ENCODE data around the gene NKD1. TPM values are rescaled to one million over a fixed set of nuclear protein-coding genes. Genes with fewer than 3 reads are reported as not detected.

Gene NKD1
- total and polyA plus RNA-seq, 2 experiments from 2014 or later = 0.86 to 1.4 TPM

DNA sequence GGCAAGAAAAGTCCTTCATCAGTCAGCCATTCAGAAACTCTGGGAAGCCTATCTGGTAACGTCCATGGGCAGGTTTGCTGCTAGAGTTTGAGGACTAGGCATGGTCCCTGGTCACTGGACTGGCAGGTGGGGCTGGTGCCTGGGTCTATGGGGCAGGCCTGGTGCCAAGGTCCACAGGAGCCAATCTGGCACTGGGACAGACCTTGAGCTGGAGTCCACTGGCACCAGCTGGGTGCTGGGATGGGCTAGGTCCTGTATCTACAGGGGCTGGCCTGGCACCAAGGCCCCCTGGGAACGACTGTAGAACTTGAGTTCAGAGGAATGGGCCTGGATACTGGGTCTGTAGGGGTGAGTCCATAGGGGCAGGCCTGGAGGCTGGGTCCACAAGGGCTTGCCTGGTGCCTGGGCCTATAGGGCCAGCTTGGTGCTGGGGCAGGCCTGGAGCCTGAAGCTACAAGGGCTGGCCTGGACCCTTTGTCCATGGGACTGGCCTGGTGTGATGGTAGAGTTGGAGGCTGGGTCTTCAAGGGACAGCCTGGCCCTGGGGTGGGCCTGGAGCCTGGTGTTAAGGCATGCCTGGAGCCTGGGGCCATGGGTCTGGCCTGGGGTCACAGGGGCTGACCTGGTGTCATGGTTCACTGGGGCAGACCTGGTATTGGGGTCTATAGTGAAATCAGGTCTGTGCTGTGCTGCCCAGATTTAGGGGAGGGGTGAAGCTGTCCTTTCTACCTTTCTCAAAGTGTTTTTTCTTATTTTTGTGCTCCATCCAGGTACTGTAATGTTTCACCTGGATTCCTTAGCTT is 30.5 kb upstream of the NKD1 start:
- DNase-seq (ENCODE audit: low read depth in 1 of 2, low spot score in 1 of 2) = no peak
- H3K36me3 ChIP-seq = no peaks in the 10 kb centered on the region
- no peak overlapping the region for H3K4me3 ChIP-seq
- peaks cover 6% of the 10 kb centered on the region for H3K27me3 ChIP-seq
- no peak overlapping the region for H3K27ac ChIP-seq
- no peaks in the 10 kb centered on the region for H3K9me3 ChIP-seq (ENCODE audit: low read depth)
- no peaks in the 10 kb centered on the region for H3K4me1 ChIP-seq (ENCODE audit: low read depth)
- no peak for TF ChIP-seq CTCF (IDR thresholded peaks at IDR 0.05; ENCODE audit: low read depth, low read length)

DNA sequence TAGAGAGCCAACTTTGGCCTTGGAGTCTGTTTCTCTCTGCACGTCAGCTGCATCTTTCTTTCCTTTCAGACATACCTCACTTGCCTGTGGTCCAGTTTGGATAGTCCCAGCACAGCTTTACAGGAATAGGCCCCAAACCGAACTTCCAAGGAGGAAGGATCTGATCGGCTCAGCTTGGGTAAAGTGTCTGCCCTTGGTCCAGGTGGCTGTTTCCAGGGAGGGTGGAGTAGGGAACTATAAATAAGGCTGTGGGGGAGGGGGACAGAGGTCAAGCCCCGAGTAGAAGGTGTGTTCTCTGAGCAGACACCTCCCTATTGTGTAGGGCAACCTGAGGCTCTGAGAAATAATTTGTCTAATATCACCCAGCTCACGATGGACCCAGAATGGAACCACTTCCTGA is 29.2 kb upstream of the NKD1 start:
- no peaks in the 10 kb centered on the region for H3K9me3 ChIP-seq (ENCODE audit: low read depth)
- H3K27me3 ChIP-seq = peaks cover 7% of the 10 kb centered on the region
- H3K4me3 ChIP-seq = no peak overlapping the region
- DNase-seq (ENCODE audit: low read depth in 1 of 2, low spot score in 1 of 2) = no peak
- H3K27ac ChIP-seq = no peak overlapping the region
- no peak for TF ChIP-seq CTCF (IDR thresholded peaks at IDR 0.05; ENCODE audit: low read depth, low read length)
- no peaks in the 10 kb centered on the region for H3K4me1 ChIP-seq (ENCODE audit: low read depth)
- H3K36me3 ChIP-seq = no peaks in the 10 kb centered on the region

- Histone ChIP-seq H3K4me1 (ENCODE audit: low read depth) (no peaks in the 10 kb centered on the region), H3K27ac (no peak overlapping the region), H3K9me3 (ENCODE audit: low read depth) (no peaks in the 10 kb centered on the region), H3K36me3 (no peaks in the 10 kb centered on the region), H3K4me3 (no peak overlapping the region), H3K27me3 (peaks cover 7% of the 10 kb centered on the region)
- no peak for DNase-seq (ENCODE audit: low read depth in 1 of 2, low spot score in 1 of 2)
- no peak for TF ChIP-seq CTCF (IDR thresholded peaks at IDR 0.05; ENCODE audit: low read depth, low read length)
These were observed 28.6 kb upstream of the NKD1 start for GRCh38 chr16:50519602-50520001.

DNA sequence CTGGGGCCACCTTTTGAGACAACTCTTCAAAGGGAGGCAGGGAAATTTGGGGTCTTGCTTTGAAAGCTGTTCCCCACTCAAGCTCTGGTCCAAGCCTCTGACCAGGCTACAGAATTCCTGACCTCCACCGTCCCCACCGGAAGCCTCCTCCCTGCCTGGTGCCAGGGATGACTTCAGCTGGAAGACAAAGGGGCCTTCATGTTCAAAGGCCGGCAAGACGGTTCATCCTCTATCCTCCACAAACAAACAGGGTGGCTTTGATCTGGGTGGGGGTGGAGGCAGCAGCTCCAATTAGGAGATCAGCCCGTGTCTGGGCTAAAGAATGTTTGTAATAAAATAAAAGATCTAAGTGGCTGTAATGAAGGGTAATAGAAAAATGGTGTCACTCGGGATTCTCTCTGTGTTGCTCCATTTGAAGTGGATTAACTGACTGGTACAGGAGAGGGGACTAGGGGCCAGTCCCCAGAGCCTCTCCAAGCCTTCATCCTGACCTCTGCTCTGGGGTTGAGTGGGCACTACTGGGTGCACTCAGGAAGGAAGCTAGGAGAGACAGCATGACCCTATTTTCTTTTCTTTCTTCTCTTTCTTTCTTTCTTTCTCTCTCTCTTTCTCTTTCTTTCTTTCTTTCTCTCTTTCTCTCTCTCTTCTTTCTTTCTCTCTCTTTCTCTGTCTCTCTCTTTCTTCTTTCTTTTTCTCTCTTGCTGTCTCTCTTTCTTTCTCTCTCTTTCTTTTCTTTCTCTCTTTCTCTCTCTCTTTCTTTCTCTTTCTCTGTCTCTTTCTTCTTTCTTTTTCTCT is 27.5 kb upstream of the NKD1 start:
- Histone ChIP-seq H3K4me3 (no peak overlapping the region), H3K4me1 (ENCODE audit: low read depth) (no peaks in the 10 kb centered on the region), H3K36me3 (no peaks in the 10 kb centered on the region), H3K27me3 (peaks cover 7% of the 10 kb centered on the region), H3K9me3 (ENCODE audit: low read depth) (no peaks in the 10 kb centered on the region), H3K27ac (no peak overlapping the region)
- DNase-seq (ENCODE audit: low read depth in 1 of 2, low spot score in 1 of 2) = no peak
- TF ChIP-seq CTCF (IDR thresholded peaks at IDR 0.05; ENCODE audit: low read depth, low read length) = no peak

- Histone ChIP-seq H3K27me3 (peaks cover 14% of the 10 kb centered on the region), H3K4me3 (no peak overlapping the region), H3K27ac (no peak overlapping the region), H3K4me1 (ENCODE audit: low read depth) (no peaks in the 10 kb centered on the region), H3K9me3 (ENCODE audit: low read depth) (no peaks in the 10 kb centered on the region), H3K36me3 (no peaks in the 10 kb centered on the region)
- no peak for DNase-seq (ENCODE audit: low read depth in 1 of 2, low spot score in 1 of 2)
- no peak for TF ChIP-seq CTCF (IDR thresholded peaks at IDR 0.05; ENCODE audit: low read depth, low read length)
These were observed 26.8 kb upstream of the NKD1 start for GRCh38 chr16:50521246-50521900.
